Spleen (tissue), 11 donors: ENCODE measurements around the gene TLE4. TPM values are rescaled to one million over a fixed set of nuclear protein-coding genes. Genes with fewer than 3 reads are reported as not detected.

Experiments used
- DNase-seq: peaks from one replicate; pipeline ENCODE4 v3.0.0-alpha.2; 2020
- H3K27ac ChIP-seq, 8 donors: fragments of 200-600 bp; sonication (generic) in 7 of 8; 1 replicate in 4 of 8; 2 replicates in 4 of 8; pipeline versions ENCODE4 v1.5.0 to v1.8.0; 2016 to 2021; ENCODE audit warnings: inconsistent platforms in 4 of 8, mild to moderate bottlenecking in 4 of 8, moderate library complexity in 1 of 8
- H3K27me3 ChIP-seq, 7 donors: fragments of 200-600 bp; sonication (generic) in 6 of 7; replicated peaks in 1 of 7; 1 replicate in 4 of 7; 2 replicates in 3 of 7; pipeline versions ENCODE4 v1.5.0 to v1.8.0; 2016 to 2021; ENCODE audit warnings: inconsistent platforms in 3 of 7, mild to moderate bottlenecking in 1 of 7
- H3K36me3 ChIP-seq, 6 donors: fragments of 200-600 bp; sonication (generic) in 5 of 6; 1 replicate in 4 of 6; 2 replicates in 2 of 6; pipeline versions ENCODE4 v1.5.0 to v1.8.0; 2016 to 2021; ENCODE audit warnings: inconsistent platforms in 2 of 6
- H3K4me1 ChIP-seq, 6 donors: fragments of 200-600 bp; sonication (generic) in 5 of 6; 1 replicate in 3 of 6; 2 replicates in 3 of 6; pipeline versions ENCODE4 v1.5.0 to v1.8.0; 2016 to 2021; ENCODE audit warnings: inconsistent platforms in 3 of 6
- H3K4me3 ChIP-seq, 8 donors: fragments of 200-600 bp; sonication (generic) in 7 of 8; 1 replicate in 4 of 8; 2 replicates in 4 of 8; pipeline versions ENCODE4 v1.5.0 to v1.8.0; 2016 to 2021; ENCODE audit warnings: inconsistent platforms in 4 of 8, mild to moderate bottlenecking in 4 of 8, moderate library complexity in 2 of 8
- H3K9me3 ChIP-seq, 8 donors: fragments of 200-600 bp; sonication (generic) in 7 of 8; 1 replicate in 4 of 8; 2 replicates in 4 of 8; pipeline versions ENCODE4 v1.5.0 to v1.8.0; 2016 to 2021; ENCODE audit warnings: inconsistent platforms in 4 of 8
- POLR2A ChIP-seq, 3 donors: fragments of 450-650 bp; IDR thresholded peaks; one replicate each; pipeline ENCODE4 v1.5.1; 2017; ENCODE audit warnings: antibody characterized with exemption in 3 of 3, mild to moderate bottlenecking in 1 of 3
- POLR2AphosphoS5 ChIP-seq, 3 donors: sonication (generic); formaldehyde crosslinking; IDR thresholded peaks; one replicate each; pipeline ENCODE4 v1.5.1; 2017; ENCODE audit warnings: antibody characterized with exemption in 3 of 3
- WGBS, 5 donors: extraction: QIAGEN DNeasy Blood & Tissue Kit in 3 of 5; methylation state at CpG; one replicate each; pipeline versions ENCODE4 v1.1.5 to v1.1.7; 2013 to 2018; 5-methylcytosine and 5-hydroxymethylcytosine counted together
- intact Hi-C: fragments of 100-400 bp; cut with DNase I; formaldehyde crosslinking; loops from one replicate; pipeline ENCODE4 v1.15.0; 2023; ENCODE audit warnings: low total_unique reads
- polyA plus RNA-seq, 3 donors: library from polyadenylated mRNA; stranded (reverse); fragments of 200-250 nt; gene quantifications; one replicate each; pipeline ENCODE4 v1.2.1, GENCODE V29; 2013
- total RNA-seq, 7 donors: library from RNA; depleted of rRNA in 3 of 7; stranded (reverse); fragments of >200 nt in 3 of 7; fragmentation: NEBNext Ultra II Directional in 4 of 7; extraction: Animal tissue kit (Norgen Biotek cat#: 25700) in 4 of 7; gene quantifications; one replicate each; pipeline versions ENCODE4 v1.1.0 to v1.2.1, GENCODE V29; 2016 to 2021
- TF ChIP-seq, protein P1 (sequence below), 11 experiments: fragments of 200-600 bp in 7 of 11; fragments of 450-650 bp in 4 of 11; sonication (generic) in 4 of 11; IDR thresholded peaks in 8 of 11; conservative IDR thresholded peaks in 3 of 11; 1 replicate in 7 of 11; 2 replicates in 4 of 11; pipeline versions ENCODE4 v1.4.0 to v1.8.0; 2016 to 2021; ENCODE audit warnings: antibody characterized with exemption in 11 of 11, inconsistent platforms in 4 of 11, mild to moderate bottlenecking in 1 of 11
- donor health status: healthy with polysubstance abuse.
- donor health status: DM: no; HTN: no; CAD: no; lungs with moderate emphysema.
- donor health status: DM: no; HTN: no; CAD: no.
- donor health status: Bipolar disorder and iron deficiency.
- donor health status: healthy.
- donor health status: DM: no; HTN: no; CAD: no.
- donor health status: DM: yes; HTN: yes; CAD: no.

TLE4 gene
- total and polyA plus RNA-seq, 10 donors, result 7.8 to 92.8 (median 70.5) TPM

- no peaks in the 10 kb centered on the region for H3K27me3 ChIP-seq
- H3K27ac ChIP-seq, result no peak overlapping the region
- peaks cover 0 to 51% (median 13%) of the 10 kb centered on the region in 6 donors for H3K4me1 ChIP-seq
- H3K36me3 ChIP-seq, result peaks cover 0 to 37% (median under 1%) of the 10 kb centered on the region in 6 donors
- DNase-seq, result no peak
- intact Hi-C loops, result no loop called here
- TF ChIP-seq, protein P1, sequence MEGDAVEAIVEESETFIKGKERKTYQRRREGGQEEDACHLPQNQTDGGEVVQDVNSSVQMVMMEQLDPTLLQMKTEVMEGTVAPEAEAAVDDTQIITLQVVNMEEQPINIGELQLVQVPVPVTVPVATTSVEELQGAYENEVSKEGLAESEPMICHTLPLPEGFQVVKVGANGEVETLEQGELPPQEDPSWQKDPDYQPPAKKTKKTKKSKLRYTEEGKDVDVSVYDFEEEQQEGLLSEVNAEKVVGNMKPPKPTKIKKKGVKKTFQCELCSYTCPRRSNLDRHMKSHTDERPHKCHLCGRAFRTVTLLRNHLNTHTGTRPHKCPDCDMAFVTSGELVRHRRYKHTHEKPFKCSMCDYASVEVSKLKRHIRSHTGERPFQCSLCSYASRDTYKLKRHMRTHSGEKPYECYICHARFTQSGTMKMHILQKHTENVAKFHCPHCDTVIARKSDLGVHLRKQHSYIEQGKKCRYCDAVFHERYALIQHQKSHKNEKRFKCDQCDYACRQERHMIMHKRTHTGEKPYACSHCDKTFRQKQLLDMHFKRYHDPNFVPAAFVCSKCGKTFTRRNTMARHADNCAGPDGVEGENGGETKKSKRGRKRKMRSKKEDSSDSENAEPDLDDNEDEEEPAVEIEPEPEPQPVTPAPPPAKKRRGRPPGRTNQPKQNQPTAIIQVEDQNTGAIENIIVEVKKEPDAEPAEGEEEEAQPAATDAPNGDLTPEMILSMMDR (IDR thresholded peaks at IDR 0.05 in 8 of 11, conservative IDR thresholded peaks at IDR 0.05 in 3 of 11), result no peak
- no peak for TF ChIP-seq POLR2AphosphoS5 (IDR thresholded peaks at IDR 0.05)
- no peak for TF ChIP-seq POLR2A (IDR thresholded peaks at IDR 0.05)
- no peak overlapping the region for H3K4me3 ChIP-seq
- no peaks in the 10 kb centered on the region for H3K9me3 ChIP-seq
- WGBS, 5 donors, result 94 to 95% (median 94%) methylated on average over 2 of the region's 2 CpGs
These were observed 99.8 kb downstream of the TLE4 start for GRCh38 chr9:79671558-79671957.

- intact Hi-C loops, result no loop called here
These were observed 100.5 kb downstream of the TLE4 start for GRCh38 chr9:79672236-79672635.

DNA sequence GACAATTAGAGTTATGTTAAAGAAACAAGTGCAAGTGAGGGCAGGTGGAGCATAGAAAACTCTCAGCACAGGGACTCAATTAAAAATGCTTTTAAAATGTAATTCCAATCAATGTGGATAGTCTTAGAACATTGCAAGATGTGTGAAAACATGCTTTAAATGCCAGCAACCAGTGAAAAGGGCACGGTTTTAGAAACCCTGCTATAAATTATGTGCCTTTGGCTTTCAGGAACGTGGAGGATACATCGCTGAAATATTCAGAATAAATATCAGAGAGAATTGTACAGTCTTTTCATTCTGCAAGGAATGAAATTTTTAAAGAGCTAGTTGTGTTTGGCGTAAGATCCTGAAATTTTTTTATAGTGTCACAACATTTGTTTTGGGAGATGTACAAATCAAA, 101.1 kb downstream of the TLE4 start:
- no peaks in the 10 kb centered on the region for H3K27me3 ChIP-seq
- H3K36me3 ChIP-seq, result peaks cover 0 to 29% (median 0%) of the 10 kb centered on the region in 6 donors
- no peak overlapping the region for H3K27ac ChIP-seq
- H3K4me3 ChIP-seq, result no peak overlapping the region
- H3K9me3 ChIP-seq, result no peaks in the 10 kb centered on the region
- peaks cover 0 to 48% (median 13%) of the 10 kb centered on the region in 6 donors for H3K4me1 ChIP-seq
- no peak for DNase-seq
- 75 to 88% (median 84%) methylated on average over 4 of the region's 4 CpGs for WGBS, 5 donors
- intact Hi-C loops, result no loop called here
- no peak for TF ChIP-seq POLR2A (IDR thresholded peaks at IDR 0.05)
- TF ChIP-seq, protein P1 (IDR thresholded peaks at IDR 0.05 in 8 of 11, conservative IDR thresholded peaks at IDR 0.05 in 3 of 11), result no peak
- TF ChIP-seq POLR2AphosphoS5 (IDR thresholded peaks at IDR 0.05), result no peak

More at GRCh38 chr9:79672236-79672635, 100.5 kb downstream of the TLE4 start:
- Histone ChIP-seq H3K27ac (no peak overlapping the region), H3K36me3 (peaks cover 0 to 33% (median 0%) of the 10 kb centered on the region in 6 donors), H3K9me3 (no peaks in the 10 kb centered on the region), H3K4me3 (no peak overlapping the region), H3K27me3 (no peaks in the 10 kb centered on the region), H3K4me1 (peaks cover 0 to 51% (median 13%) of the 10 kb centered on the region in 6 donors)
- WGBS, 5 donors, result 62 to 94% (median 80%) methylated on average over 3 of the region's 3 CpGs
- no peak for DNase-seq
- TF ChIP-seq, protein P1 (IDR thresholded peaks at IDR 0.05 in 8 of 11, conservative IDR thresholded peaks at IDR 0.05 in 3 of 11), result no peak
- TF ChIP-seq POLR2AphosphoS5 (IDR thresholded peaks at IDR 0.05) (no peak), POLR2A (IDR thresholded peaks at IDR 0.05) (no peak)

GRCh38 chr9:79673614-79674013, 101.8 kb downstream of the TLE4 start:
- no peak for TF ChIP-seq POLR2AphosphoS5 (IDR thresholded peaks at IDR 0.05)
- TF ChIP-seq, protein P1 (IDR thresholded peaks at IDR 0.05 in 8 of 11, conservative IDR thresholded peaks at IDR 0.05 in 3 of 11), result no peak
- no peak for TF ChIP-seq POLR2A (IDR thresholded peaks at IDR 0.05)
- DNase-seq, result no peak
- Histone ChIP-seq H3K27ac (peak overlapping the region in 2 of 8 donors; percentile 4), H3K36me3 (peaks cover 0 to 26% (median 0%) of the 10 kb centered on the region in 6 donors), H3K4me1 (peaks cover 0 to 41% (median 11%) of the 10 kb centered on the region in 6 donors), H3K9me3 (peaks cover 0 to 4% (median 0%) of the 10 kb centered on the region in 8 donors), H3K27me3 (no peaks in the 10 kb centered on the region), H3K4me3 (peak overlapping the region in 1 of 8 donors; percentile 18)
- WGBS, 5 donors, result 35 to 61% (median 53%) methylated on average over 3 of the region's 3 CpGs
- intact Hi-C loops, result no loop called here
